Subcutaneous abdominal adipose tissue (tissue), 5 donors: Measurements from ENCODE around the gene NONO.
A peak's percentile ranks its signal among the peaks of the same experiment; 100 is the strongest.
"Not testable (repeated sequence)": the region's sequence is repeated elsewhere in the genome, so short reads cannot be mapped to it uniquely, and the experiment has no call there.

Source experiments
- H3K27ac ChIP-seq: one replicate; pipeline ENCODE4 v1.7.0; 2013; ENCODE audit warnings: low read depth, mild to moderate bottlenecking, inconsistent platforms, low read length, moderate library complexity
- H3K27me3 ChIP-seq, 5 donors: one replicate each; pipeline ENCODE4 v1.7.0; 2013; ENCODE audit warnings: low read length in 5 of 5, inconsistent platforms in 1 of 5; ENCODE audit not compliant: control insufficient read depth in 5 of 5, insufficient read depth in 4 of 5
- H3K36me3 ChIP-seq, 5 donors: one replicate each; pipeline ENCODE4 v1.7.0; 2013; ENCODE audit warnings: low read length in 5 of 5; ENCODE audit not compliant: control insufficient read depth in 5 of 5, insufficient read depth in 5 of 5
- H3K4me1 ChIP-seq, 5 donors: one replicate each; pipeline ENCODE4 v1.7.0; 2013; ENCODE audit warnings: low read length in 5 of 5, mild to moderate bottlenecking in 3 of 5, moderate library complexity in 1 of 5; ENCODE audit not compliant: control insufficient read depth in 5 of 5, insufficient read depth in 5 of 5
- H3K4me3 ChIP-seq, 5 donors: one replicate each; pipeline ENCODE4 v1.7.0; 2013; ENCODE audit warnings: low read length in 5 of 5, low read depth in 1 of 5
- H3K9ac ChIP-seq, 5 donors: one replicate each; pipeline ENCODE4 v1.7.0; 2013; ENCODE audit warnings: low read length in 5 of 5, mild to moderate bottlenecking in 4 of 5, moderate library complexity in 3 of 5
- H3K9me3 ChIP-seq, 5 donors: one replicate each; pipeline ENCODE4 v1.7.0; 2013; ENCODE audit warnings: low read length in 5 of 5; ENCODE audit not compliant: control insufficient read depth in 5 of 5
- donor health status: healthy.
- donor health status: healthy.
- donor health status: healthy.
- donor health status: healthy.
- donor health status: healthy.

Gene NONO

DNA sequence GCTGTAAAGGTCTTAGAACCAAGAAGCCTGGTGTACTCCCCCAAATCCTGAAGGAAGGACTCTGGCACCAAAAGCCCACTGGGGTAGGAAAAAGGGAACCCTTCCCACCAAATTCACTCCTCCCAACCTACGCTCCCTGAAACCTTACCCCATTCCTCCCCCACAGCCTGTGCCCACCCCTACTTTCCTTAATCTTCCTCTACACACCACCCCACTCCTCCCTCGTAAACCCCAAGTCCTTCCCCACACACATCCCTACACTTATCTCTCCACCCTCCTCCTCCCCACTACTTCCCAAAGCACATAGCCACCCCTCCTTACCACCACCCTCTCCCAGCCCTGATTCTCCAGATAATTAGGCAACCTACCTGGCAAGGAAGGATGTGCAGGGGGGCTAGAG, 31.2 kb upstream of the NONO start:
- Histone ChIP-seq H3K9me3 (no peaks in the 10 kb centered on the region), H3K36me3 (peaks cover 0 to 37% (median 32%) of the 10 kb centered on the region in 5 donors), H3K4me3 (no peak overlapping the region), H3K27me3 (peaks cover 0 to 6% (median 4%) of the 10 kb centered on the region in 5 donors), H3K27ac (no peak overlapping the region), H3K4me1 (peaks cover 0 to 23% (median 9%) of the 10 kb centered on the region in 5 donors), H3K9ac (no peak overlapping the region)

DNA sequence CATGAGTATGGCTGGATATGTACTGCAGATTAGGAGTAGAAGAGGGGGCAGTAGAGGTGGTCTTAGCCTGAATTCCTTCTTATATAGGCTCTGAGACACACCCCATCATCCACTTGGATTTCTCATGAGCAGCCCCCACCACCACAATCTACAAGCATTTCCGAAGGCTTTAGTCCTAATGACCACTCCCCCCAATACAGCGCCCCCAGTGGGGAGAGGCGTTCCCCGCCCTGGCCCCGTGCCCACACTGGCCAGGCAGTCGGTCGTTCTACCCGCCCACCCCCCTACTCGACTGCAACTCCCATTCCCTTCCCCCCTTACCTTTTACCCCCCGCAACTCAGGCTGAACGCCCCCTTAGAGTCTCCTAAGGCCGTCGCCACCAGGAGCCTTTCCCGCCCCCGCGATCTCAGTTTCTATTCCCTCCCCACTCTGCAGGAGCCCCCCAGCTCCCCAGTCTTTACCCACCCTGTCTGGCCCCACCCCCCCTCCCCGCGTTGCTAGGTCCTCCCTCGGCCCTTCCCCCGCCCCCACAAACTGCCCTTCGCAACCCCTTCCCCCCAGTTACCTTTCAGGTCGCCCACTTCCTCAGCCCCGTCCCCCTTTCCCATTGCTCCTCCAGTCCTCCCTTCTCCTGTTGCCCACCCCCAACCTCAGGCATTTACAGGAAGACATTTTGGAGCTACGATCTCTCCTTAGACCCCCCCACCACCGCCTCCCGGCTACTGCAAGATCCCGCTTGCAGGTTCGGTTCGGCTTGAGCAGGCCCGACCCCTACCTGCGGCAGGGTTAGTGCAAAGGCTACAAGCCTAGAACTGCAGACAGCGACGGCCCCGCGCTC, 30.0 kb upstream of the NONO start:
- H3K36me3 ChIP-seq = peaks cover 0 to 24% (median 20%) of the 10 kb centered on the region in 5 donors
- peak overlapping the region; percentile 62 for H3K27ac ChIP-seq

DNA sequence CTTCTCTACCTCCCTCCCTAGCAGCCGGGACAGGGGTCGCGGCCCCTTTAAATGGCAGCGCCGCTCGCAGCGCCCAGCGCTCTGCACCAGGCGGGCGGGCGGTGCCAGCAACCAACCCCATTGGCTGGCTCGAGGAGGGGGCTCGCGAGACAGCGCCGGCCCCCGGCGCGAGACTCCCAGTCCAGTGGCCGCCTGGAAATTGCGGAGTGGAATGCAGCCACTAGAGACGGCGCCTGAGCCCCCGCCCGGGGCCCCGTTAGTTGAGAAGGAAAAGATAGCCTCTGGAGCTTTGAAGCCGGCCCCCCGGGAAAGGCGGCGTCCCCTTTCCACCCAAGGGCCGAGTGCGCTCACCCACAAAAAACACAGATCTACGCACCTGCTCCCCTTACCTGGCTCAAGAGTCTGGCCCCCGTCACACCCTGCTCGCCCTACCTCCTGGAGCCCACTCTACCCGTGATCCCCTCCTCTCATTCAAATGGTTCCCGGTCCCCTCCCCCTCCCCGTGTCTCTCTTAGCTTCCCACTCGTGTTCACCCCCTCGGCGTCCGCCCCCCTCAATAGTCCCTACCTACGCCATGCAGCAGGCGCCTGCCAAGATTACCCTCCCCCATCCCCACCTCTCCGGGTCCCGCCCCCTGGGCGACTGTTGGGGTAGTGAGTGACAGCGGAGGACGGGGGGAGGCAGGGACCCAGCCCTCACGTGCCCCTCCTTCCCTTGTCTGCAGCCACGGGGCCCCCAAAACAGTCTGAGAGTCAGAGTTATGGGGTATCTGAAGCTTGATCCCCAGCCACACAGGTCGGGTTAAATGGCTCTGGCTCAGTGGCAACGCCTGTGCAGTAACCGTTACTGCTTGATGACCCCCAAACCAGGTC, 29.1 kb upstream of the NONO start, which contains the start of gene ZMYM3:
Gene ZMYM3, minus strand, starts transcription at position 49 of the 872 bp plus-strand sequence. CDS start 885 bp downstream, outside the sequence.
- Histone ChIP-seq H3K4me3 (peak within 1 kb of the TSS; percentile 81 to 87 (median 82)), H3K27me3 (peaks cover 0 to 5% (median 4%) of the 10 kb centered on the region in 5 donors), H3K9me3 (no peaks in the 10 kb centered on the region), H3K27ac (peak within 1 kb of the TSS; percentile 62), H3K4me1 (peaks cover 0 to 23% (median 9%) of the 10 kb centered on the region in 5 donors), H3K9ac (peak within 1 kb of the TSS in 4 of 5 donors; percentile 64 to 77 (median 72)), H3K36me3 (peaks cover 0 to 16% (median 13%) of the 10 kb centered on the region in 5 donors)

More for the DNA sequence above, 30.0 kb upstream of the NONO start:
- peak overlapping the region; percentile 81 to 87 (median 82) for H3K4me3 ChIP-seq
- no peaks in the 10 kb centered on the region for H3K9me3 ChIP-seq
- peaks cover 0 to 5% (median 4%) of the 10 kb centered on the region in 5 donors for H3K27me3 ChIP-seq
- peaks cover 0 to 23% (median 9%) of the 10 kb centered on the region in 5 donors for H3K4me1 ChIP-seq
- peak overlapping the region in 4 of 5 donors; percentile 64 to 77 (median 72) for H3K9ac ChIP-seq

DNA sequence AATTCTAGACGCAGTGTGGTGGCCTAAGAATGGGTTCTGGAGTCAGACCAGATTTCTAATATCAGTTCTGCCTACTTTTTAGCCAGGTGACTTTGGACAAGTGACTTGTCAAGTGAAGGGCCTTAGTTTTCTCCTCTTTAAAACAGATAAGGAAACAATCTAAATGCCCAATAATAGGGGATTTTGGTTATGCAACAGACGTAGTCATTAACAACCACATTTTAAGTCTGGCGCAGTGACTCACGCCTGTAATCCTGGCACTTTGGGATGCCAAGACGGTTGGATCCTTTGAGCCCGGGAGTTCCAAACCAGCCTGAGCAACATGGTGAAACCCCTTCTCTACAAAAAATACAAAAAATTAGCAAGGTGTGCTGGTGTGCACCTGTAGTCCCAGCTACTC, 27.4 kb upstream of the NONO start:
- H3K9ac ChIP-seq = no peak overlapping the region
- H3K9me3 ChIP-seq = no peaks in the 10 kb centered on the region
- no peaks in the 10 kb centered on the region for H3K36me3 ChIP-seq
- H3K4me1 ChIP-seq = peaks cover 0 to 23% (median 9%) of the 10 kb centered on the region in 5 donors
- H3K27ac ChIP-seq = no peak overlapping the region
- peaks cover 0 to 5% (median 4%) of the 10 kb centered on the region in 5 donors for H3K27me3 ChIP-seq
- no peak overlapping the region for H3K4me3 ChIP-seq

DNA sequence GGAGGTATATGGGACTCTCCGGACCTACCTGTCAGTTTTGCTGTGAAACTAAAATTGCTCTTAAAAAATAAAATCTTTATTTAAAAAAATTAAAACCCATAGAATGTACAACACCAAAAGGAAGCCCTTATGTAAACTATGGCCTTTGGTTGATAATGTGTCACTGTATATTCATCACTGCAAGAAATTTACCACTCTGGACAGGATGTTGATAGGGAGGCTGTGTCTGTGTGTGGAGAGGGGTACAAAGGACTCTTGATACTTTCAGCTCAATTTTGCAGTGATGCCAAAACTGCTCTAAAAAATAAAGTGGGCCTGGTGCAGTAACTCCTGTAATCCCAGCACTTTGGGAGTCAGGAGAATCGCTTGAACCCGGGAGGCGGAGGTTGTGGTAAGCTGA, 26.6 kb upstream of the NONO start:
- Histone ChIP-seq H3K4me1 (peaks cover 0 to 22% (median 9%) of the 10 kb centered on the region in 5 donors), H3K4me3 (no peak overlapping the region), H3K9ac (no peak overlapping the region), H3K27ac (no peak overlapping the region), H3K36me3 (no peaks in the 10 kb centered on the region), H3K9me3 (no peaks in the 10 kb centered on the region), H3K27me3 (peaks cover 0 to 5% (median 4%) of the 10 kb centered on the region in 5 donors)

DNA sequence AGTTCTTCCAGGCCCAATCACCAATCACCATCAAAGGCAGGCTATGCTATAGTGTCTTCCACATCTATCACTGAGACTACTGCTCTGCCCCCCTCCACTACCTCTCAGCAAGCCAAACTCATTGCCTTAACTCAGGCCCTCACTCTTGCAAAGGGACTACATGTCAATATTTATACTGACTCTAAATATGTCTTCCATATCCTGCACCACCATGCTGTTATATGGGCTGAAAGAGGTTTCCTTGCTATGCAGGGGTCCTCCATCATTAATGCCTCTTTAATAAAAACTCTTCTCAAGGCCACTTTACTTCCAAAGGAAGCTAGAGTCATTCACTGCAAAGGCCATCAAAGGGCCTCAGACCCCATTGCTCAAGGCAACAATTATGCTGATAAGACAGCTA, 14.8 kb upstream of the NONO start:
- H3K4me3 ChIP-seq, H3K36me3 ChIP-seq, H3K27ac ChIP-seq, H3K4me1 ChIP-seq, H3K27me3 ChIP-seq, H3K9ac ChIP-seq: not testable (repeated sequence)
- peaks cover 0 to 17% (median 5%) of the 10 kb centered on the region in 5 donors for H3K9me3 ChIP-seq

DNA sequence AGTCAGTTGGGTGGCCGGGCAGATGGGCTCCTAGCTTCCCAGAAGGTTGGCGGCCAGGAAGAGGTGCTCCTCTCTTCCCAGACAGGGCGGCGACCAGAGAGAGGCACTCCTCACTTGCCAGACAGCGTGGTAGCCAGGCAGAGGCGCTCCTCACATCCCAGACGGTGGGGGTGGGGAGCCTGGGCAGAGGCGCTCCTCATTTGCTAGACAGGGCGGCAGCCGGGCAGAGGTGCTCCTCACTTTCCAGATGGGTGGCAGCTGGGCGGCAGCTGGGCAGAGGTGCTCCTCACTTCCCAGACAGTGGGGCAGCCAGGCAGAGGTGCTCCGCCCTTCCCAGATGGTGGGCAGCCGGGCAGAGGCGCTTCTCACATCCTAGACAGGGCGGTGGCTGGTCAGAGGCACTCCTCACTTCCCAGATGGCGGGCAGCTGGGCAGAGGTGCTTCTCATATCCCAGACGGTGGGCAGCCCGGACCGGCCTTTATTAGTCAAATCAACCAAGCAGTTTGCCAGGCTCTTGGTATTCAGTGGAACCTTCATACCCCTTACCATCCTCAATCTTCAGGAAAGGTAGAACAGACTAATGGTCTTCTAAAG, 13.5 kb upstream of the NONO start:
- H3K27me3 ChIP-seq = no peaks in the 10 kb centered on the region
- H3K9ac ChIP-seq = no peak overlapping the region
- H3K4me3 ChIP-seq = no peak overlapping the region
- peaks cover 0 to 17% (median 5%) of the 10 kb centered on the region in 5 donors for H3K9me3 ChIP-seq
- H3K27ac ChIP-seq = no peak overlapping the region
- no peaks in the 10 kb centered on the region for H3K36me3 ChIP-seq
- H3K4me1 ChIP-seq = no peaks in the 10 kb centered on the region

DNA sequence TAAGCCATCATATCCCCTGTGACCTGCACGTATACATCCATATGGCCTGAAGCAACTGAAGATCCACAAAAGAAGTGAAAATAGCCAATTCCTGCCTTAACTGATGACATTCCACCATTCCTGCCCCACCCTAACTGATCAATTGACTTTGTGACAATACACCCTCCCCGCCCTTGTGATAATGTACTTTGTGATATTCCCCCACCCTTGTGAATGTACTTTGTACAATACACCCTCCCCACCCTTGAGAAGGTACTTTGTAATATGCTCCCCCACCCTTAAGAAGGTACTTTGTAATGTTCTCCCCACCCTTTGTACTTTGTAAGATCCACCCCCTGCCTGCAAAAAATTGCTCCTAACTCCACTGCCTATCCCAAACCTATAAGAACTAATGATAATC, 11.1 kb upstream of the NONO start:
- not testable (repeated sequence) for H3K27ac ChIP-seq, H3K36me3 ChIP-seq, H3K27me3 ChIP-seq, H3K9ac ChIP-seq, H3K4me1 ChIP-seq, H3K4me3 ChIP-seq
- peaks cover 0 to 17% (median 5%) of the 10 kb centered on the region in 5 donors for H3K9me3 ChIP-seq

DNA sequence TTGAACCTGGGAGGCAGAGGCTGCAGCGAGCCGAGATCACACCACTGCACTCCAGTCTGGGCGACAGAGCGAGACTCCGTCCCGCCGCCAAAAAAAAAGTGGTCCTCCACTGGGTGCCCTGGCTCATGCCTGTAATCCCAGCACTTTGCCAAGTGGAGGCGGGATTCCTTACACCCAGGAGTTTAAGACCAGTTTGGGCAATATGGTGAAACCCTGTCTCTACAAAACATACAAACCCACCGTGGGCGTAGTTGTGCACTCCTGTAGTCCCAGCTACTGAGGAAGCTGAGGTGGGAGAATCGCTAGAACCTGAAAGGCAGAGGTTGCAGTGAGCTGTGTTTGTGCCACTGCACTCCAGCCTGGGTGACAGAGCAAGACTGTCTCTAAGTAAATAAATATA, 2.1 kb upstream of the NONO start:
- not testable (repeated sequence) for H3K9ac ChIP-seq, H3K36me3 ChIP-seq, H3K27me3 ChIP-seq, H3K27ac ChIP-seq, H3K9me3 ChIP-seq, H3K4me3 ChIP-seq
- peaks cover 0 to 24% (median 13%) of the 10 kb centered on the region in 5 donors for H3K4me1 ChIP-seq
